GM11168 (cell line): Measurements from ENCODE around the gene C3.
"Not testable (repeated sequence)": the region's sequence is repeated elsewhere in the genome, so short reads cannot be mapped to it uniquely, and the experiment has no call there.

Experiments used
- in situ Hi-C: fragments of 300-500 bp; cut with MboI; formaldehyde crosslinking; loops from one replicate; pipeline ENCODE4 v1.12.0; 2022; ENCODE audit warnings: low sequenced_read_pairs; ENCODE audit not compliant: unreplicated experiment

Gene C3

GRCh38 chr19:6748543-6748942, 28.1 kb upstream of the C3 start:
- in situ Hi-C loops = not testable (repeated sequence)

GRCh38 chr19:6745965-6746364, 25.5 kb upstream of the C3 start:
- in situ Hi-C loops = no loop called here

GRCh38 chr19:6744381-6745301, 24.2 kb upstream of the C3 start:
- in situ Hi-C loops = no loop called here

- in situ Hi-C loops = no loop called here
Measured at GRCh38 chr19:6743714-6744380, 23.4 kb upstream of the C3 start.

- in situ Hi-C loops = no loop called here
Measured at GRCh38 chr19:6743066-6743465, 22.6 kb upstream of the C3 start.

- in situ Hi-C loops = no loop called here
Measured at GRCh38 chr19:6740589-6741343, 20.3 kb upstream of the C3 start.

- in situ Hi-C loops = loop anchor here (5.0 to 10.0 kb wide), 2 partner anchors 93 to 215 kb away; no protein-coding TSS in a partner anchor
Measured at GRCh38 chr19:6739883-6740588, 19.6 kb upstream of the C3 start.

GRCh38 chr19:6739390-6739882, 19.0 kb upstream of the C3 start, which contains the start of gene TRIP10:
TRIP10 (plus strand) TSS chr19:6739680; CDS start chr19:6739762, 82 bp downstream.
- in situ Hi-C loops = loop anchor here (5.0 to 10.0 kb wide), 2 partner anchors 92 to 215 kb away; no protein-coding TSS in a partner anchor

- in situ Hi-C loops = loop anchor here (5.0 to 10.0 kb wide), 2 partner anchors 92 to 214 kb away; no protein-coding TSS in a partner anchor
Measured at GRCh38 chr19:6738787-6739389, 18.4 kb upstream of the C3 start.

- in situ Hi-C loops = loop anchor here (5.0 to 10.0 kb wide), 2 partner anchors 91 to 213 kb away; no protein-coding TSS in a partner anchor
Measured at GRCh38 chr19:6737873-6738786, 17.7 kb upstream of the C3 start.

- in situ Hi-C loops = loop anchor here (5.0 to 10.0 kb wide), 2 partner anchors 90 to 213 kb away; no protein-coding TSS in a partner anchor
Measured at GRCh38 chr19:6737284-6737872, 16.9 kb upstream of the C3 start, which contains the start of gene GPR108. GPR108 (minus strand) TSS chr19:6737580; CDS start chr19:6737576, 4 bp downstream.

- in situ Hi-C loops = loop anchor here (5.0 to 10.0 kb wide), 2 partner anchors 90 to 212 kb away; no protein-coding TSS in a partner anchor
Measured at GRCh38 chr19:6736917-6737283, 16.4 kb upstream of the C3 start.

GRCh38 chr19:6736169-6736916, 15.9 kb upstream of the C3 start:
- in situ Hi-C loops = loop anchor here (5.0 to 10.0 kb wide), 2 partner anchors 89 to 212 kb away; no protein-coding TSS in a partner anchor

GRCh38 chr19:6735181-6735911, 14.9 kb upstream of the C3 start:
- in situ Hi-C loops = loop anchor here (5.0 to 10.0 kb wide), 2 partner anchors 88 to 211 kb away; no protein-coding TSS in a partner anchor

- in situ Hi-C loops = loop anchor here (10.0 kb wide), 1 partner anchor 209 kb away; no protein-coding TSS in a partner anchor
Measured at GRCh38 chr19:6734096-6734696, 13.7 kb upstream of the C3 start.
